ENCODE measurements around the gene SPEG. TPM values are rescaled to one million over a fixed set of nuclear protein-coding genes. Genes with fewer than 3 reads are reported as not detected.

Gene SPEG
- total RNA-seq, 1 donor from 2014 or later = 5.6 TPM

DNA sequence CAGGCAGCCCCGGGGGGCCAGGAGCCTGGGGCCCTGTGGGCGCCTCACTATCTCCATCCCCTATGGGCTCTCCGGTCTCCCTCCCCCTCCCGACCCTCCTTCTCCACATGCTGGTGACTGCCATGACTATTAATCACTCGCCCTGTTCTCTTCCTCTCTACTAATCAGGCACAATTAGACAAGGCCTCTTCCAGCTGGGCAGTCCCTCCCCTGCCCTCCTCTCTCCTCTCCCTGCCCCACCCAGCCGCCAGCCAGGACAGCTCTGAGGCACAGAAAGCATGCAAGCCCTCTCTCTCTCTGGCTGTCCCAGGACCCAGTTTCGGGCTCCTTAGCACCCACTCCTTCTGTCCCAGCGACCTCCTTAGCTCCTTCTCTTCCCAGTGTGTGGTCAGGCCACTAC is 85.4 kb downstream of the SPEG start:
- Histone ChIP-seq H3F3A (ENCODE audit: low read depth) (peaks cover 37% of the 10 kb centered on the region), H3K9ac (no peak overlapping the region), H3K27me3 (peaks cover 45% of the 10 kb centered on the region), H4K20me1 (ENCODE audit: low read depth) (no peaks in the 10 kb centered on the region), H3K27ac (no peak overlapping the region), H3K79me2 (ENCODE audit: low read depth) (no peaks in the 10 kb centered on the region), H3K36me3 (no peaks in the 10 kb centered on the region), H3K4me2 (peak overlapping the region; percentile 18), H3K4me1 (peaks cover 43% of the 10 kb centered on the region), H3K9me3 (ENCODE audit: low read depth) (no peaks in the 10 kb centered on the region), H3K4me3 (no peak overlapping the region), H2AFZ (replicated peaks) (no peak overlapping the region)
- Mint-ChIP-seq H3K9me3 (no peaks in the 10 kb centered on the region), H3K36me3 (no peaks in the 10 kb centered on the region), H3K4me3 (no peak overlapping the region), H3K27ac (peak overlapping the region; percentile 40), H3K27me3 (ENCODE audit: insufficient read depth, low read depth) (peaks cover 39% of the 10 kb centered on the region), H3K4me1 (peaks cover 62% of the 10 kb centered on the region)
- DNase-seq (ENCODE audit: low spot score) = no peak
- TF ChIP-seq EZH2phosphoT487 (IDR thresholded peaks at IDR 0.05) (no peak), EZH2 (IDR thresholded peaks at IDR 0.05) (no peak), CTCF (IDR thresholded peaks at IDR 0.05) (no peak)

GRCh38 chr2:219521066-219521880 is 86.6 kb downstream of the SPEG start:
- Mint-ChIP-seq H3K27me3 (ENCODE audit: insufficient read depth, low read depth) (peaks cover 37% of the 10 kb centered on the region), H3K9me3 (no peaks in the 10 kb centered on the region), H3K4me3 (peak overlapping the region; percentile 56), H3K36me3 (no peaks in the 10 kb centered on the region), H3K27ac (no peak overlapping the region), H3K4me1 (peaks cover 67% of the 10 kb centered on the region)
- H3K4me1 ChIP-seq = peaks cover 54% of the 10 kb centered on the region
- no peaks in the 10 kb centered on the region for H3K9me3 ChIP-seq (ENCODE audit: low read depth)
- H4K20me1 ChIP-seq (ENCODE audit: low read depth) = peaks cover 8% of the 10 kb centered on the region
- peak overlapping the region; percentile 80 for H3K4me2 ChIP-seq
- H3F3A ChIP-seq (ENCODE audit: low read depth) = peaks cover 49% of the 10 kb centered on the region
- H3K27me3 ChIP-seq = peaks cover 35% of the 10 kb centered on the region
- TF ChIP-seq EZH2phosphoT487 (IDR thresholded peaks at IDR 0.05) = no peak
- TF ChIP-seq CTCF (IDR thresholded peaks at IDR 0.05) = peak; percentile 80
- no peak overlapping the region for H2AFZ ChIP-seq (replicated peaks)
- no peak overlapping the region for H3K9ac ChIP-seq
- H3K79me2 ChIP-seq (ENCODE audit: low read depth) = no peaks in the 10 kb centered on the region
- H3K36me3 ChIP-seq = no peaks in the 10 kb centered on the region
- no peak overlapping the region for H3K27ac ChIP-seq
- DNase-seq (ENCODE audit: low spot score) = peak; percentile 80
- H3K4me3 ChIP-seq = peak overlapping the region; percentile 10

DNA sequence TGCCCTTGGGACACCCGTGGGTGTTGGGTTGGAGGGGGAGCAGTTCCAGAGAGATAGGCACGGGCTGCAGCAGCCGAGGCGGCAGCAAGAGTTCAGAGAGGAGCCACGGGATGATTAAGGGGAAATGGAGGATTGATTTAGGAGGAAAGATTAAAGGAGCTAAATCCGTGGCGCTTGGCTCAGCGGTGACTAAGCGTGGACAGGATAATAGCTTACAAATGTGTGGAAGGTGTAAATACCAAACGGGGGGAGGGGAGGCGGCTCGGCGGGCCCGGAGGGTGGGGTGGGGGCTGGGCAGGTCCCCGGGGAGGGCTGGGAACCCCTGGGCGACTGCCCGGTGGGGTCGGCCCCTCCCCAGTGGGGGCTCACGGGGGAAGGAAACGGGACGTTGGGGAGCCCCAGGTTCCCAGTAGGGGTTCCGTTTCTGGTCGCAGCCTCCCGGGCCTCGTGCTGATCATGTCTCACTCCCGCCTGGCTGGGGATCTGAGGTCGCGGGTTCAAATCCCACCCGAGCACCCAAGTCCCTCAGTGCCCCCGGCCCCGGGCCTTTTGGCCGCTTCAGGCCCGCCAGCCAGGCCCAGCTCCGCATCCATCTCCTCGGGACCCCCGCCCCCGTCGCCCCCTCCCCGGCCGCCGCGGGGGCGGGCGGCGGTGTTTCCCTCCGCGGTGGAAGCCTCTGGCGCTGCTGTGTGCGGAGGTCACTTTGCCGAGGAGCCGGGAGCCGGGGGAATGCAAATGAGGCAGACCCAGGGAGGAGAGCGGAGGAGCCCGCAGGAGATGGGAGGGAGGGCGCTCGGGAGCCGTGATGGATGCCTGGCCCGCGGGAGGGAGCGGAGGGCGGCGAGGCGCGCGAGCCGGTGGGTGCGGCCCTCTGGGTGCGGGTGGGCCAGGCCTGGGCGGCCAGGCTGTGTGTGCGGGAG is 87.7 kb downstream of the SPEG start:
- Mint-ChIP-seq H3K4me1 (peaks cover 73% of the 10 kb centered on the region), H3K9me3 (no peaks in the 10 kb centered on the region), H3K36me3 (no peaks in the 10 kb centered on the region), H3K4me3 (peak overlapping the region; percentile 56), H3K27ac (no peak overlapping the region), H3K27me3 (ENCODE audit: insufficient read depth, low read depth) (peaks cover 32% of the 10 kb centered on the region)
- H3K27me3 ChIP-seq = peaks cover 26% of the 10 kb centered on the region
- H3K9ac ChIP-seq = no peak overlapping the region
- DNase-seq (ENCODE audit: low spot score) = peak; percentile 83
- peaks cover 65% of the 10 kb centered on the region for H3K4me1 ChIP-seq
- peaks cover 56% of the 10 kb centered on the region for H3F3A ChIP-seq (ENCODE audit: low read depth)
- H4K20me1 ChIP-seq (ENCODE audit: low read depth) = peaks cover 15% of the 10 kb centered on the region
- H3K9me3 ChIP-seq (ENCODE audit: low read depth) = no peaks in the 10 kb centered on the region
- no peaks in the 10 kb centered on the region for H3K79me2 ChIP-seq (ENCODE audit: low read depth)
- no peaks in the 10 kb centered on the region for H3K36me3 ChIP-seq
- peak overlapping the region; percentile 70 for H2AFZ ChIP-seq (replicated peaks)
- peak overlapping the region; percentile 80 for H3K4me2 ChIP-seq
- TF ChIP-seq CTCF (IDR thresholded peaks at IDR 0.05) (no peak), EZH2 (IDR thresholded peaks at IDR 0.05) (no peak), EZH2phosphoT487 (IDR thresholded peaks at IDR 0.05) (no peak)
- peak overlapping the region; percentile 40 for H3K4me3 ChIP-seq
- no peak overlapping the region for H3K27ac ChIP-seq

Data from neural progenitor cell (in vitro differentiated cells).